Left renal pelvis (tissue), 4 donors: ENCODE results near the gene FN1. TPM values are rescaled to one million over a fixed set of nuclear protein-coding genes. Genes with fewer than 3 reads are reported as not detected.

ENCODE experiments used
- DNase-seq, 4 donors: peaks; one replicate each; pipeline ENCODE4 v3.0.0-alpha.2; 2013; ENCODE audit warnings: low read depth in 4 of 4, low spot score in 3 of 4
- polyA plus RNA-seq, 4 donors: library from polyadenylated mRNA; unstranded; fragments of 120-200 nt; gene quantifications; one replicate each; pipeline ENCODE4 v1.2.1, GENCODE V29; 2013; ENCODE audit not compliant: insufficient read length in 4 of 4

Gene FN1
- polyA plus RNA-seq, 4 donors = 344 to 662 (median 555) TPM

DNA sequence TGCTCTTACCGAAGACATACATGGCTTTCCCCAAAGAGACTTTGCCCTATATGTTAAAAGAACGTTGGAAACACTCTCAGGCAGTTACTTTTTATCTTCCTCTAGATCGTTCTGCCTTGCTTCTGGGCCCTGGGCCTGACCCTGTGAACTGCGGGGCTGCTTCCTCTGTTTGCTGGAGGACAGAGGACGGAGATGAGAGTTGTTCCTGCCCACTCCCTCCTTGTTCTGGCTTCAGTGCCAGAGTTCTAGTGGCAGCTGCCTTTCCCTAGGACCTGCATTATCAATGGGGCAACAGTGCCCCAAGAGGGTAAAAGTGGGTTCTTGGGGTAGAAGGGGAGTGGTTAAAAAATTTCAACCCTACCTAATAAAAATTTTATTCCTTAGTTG lies 6.5 kb upstream of the FN1 start:
- DNase-seq = no peak

DNA sequence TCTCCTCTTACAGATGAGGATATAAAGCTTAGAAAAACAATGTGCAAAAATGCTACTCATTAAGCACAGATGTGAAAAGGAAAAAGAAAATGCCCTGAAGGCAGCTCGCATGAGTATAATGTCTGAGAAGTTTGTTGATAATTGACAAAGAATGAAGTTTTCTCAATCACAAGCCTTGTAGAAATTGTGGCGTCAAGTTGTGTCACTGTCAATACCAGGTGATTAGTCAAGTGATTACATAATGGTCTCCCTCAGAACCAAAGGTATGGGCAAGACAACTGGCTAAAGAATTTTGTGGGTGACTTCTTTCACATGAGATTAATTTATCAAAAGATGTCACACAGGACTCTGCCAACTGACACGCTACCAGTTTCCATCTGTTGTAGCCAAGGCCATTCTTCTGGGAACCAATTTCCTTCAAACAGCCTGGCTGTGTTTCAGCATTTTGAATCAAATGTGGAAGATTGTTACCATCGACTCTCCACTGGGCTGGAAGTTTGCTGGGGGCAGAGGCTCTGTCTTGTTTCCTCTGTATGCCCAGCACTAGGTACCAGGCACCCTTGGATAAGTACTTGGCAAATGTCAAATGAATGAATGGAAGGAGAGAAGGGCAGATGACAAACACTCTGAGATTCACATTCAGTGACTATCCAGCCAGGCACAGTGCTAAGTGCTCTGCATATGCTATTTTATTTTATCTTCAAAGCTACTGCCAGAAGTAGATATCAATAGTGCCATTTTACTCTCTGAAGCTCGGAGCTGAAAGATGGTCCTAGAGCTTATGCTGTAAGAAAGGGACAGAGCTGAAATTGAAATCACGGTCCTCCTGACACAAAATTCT lies 5.9 kb upstream of the FN1 start:
- no peak for DNase-seq

DNA sequence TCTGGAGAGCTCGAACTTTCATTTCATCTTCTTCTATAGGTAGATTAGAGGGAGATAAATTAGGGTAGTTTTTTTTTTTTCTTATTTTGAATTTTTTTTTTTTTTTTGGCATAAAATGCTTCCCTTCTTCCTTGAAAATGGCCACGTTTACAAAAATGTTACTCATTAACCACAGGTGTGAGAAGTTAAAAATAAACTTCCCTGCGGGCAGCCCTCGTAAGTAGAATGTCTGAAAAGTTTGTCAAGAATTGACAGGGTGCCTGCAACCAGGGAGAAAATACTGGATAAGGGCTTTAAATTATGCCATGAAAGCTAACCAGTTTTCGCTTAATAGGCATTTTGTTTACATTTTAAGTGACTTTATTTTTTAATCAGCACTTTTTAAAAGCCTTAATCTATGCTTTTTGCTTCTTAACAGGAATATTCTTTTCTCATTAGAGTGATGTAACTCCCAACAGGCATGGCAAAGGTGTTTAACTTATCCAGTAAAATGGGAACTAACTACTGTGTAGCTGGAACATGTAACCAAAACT lies 4.2 kb upstream of the FN1 start:
- no peak for DNase-seq

DNA sequence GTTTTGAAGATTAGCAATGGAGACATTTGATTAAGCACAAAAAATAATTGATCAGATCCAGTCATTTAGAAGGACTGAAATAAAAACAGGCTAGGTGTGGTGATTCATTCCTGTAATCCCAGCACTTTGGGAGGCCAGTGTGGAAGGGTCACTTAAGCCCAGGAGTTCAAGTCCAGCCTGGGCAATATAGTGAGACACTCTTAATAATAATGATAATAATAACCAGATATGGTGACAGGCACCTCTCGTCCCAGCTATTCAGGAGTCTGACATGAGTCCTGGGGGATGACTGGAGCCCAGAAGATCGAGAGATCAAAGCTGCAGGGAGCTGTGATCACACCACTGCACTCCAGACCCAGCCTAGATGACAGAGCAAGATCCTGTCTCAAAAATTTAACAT lies 3.5 kb upstream of the FN1 start:
- DNase-seq = no peak

DNA sequence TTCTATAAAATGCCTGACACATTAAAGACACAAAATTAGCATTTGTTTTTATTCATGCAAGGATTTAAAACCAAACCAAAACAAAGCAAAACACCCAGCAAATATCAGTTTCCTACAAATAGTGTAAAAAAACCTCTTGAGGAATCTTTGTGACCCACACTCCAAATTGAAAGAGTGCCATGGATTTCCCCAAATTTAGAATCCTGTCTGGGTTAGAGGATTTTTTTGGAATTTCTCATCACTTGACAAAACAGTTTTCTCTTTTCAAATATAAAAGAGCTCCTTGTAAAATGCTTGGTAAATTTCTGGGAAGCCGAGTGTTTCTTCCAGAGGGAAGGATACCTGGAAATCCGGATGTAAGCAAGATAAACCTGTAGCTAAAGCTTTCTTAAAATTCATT lies 1.7 kb upstream of the FN1 start:
- DNase-seq = no peak

DNA sequence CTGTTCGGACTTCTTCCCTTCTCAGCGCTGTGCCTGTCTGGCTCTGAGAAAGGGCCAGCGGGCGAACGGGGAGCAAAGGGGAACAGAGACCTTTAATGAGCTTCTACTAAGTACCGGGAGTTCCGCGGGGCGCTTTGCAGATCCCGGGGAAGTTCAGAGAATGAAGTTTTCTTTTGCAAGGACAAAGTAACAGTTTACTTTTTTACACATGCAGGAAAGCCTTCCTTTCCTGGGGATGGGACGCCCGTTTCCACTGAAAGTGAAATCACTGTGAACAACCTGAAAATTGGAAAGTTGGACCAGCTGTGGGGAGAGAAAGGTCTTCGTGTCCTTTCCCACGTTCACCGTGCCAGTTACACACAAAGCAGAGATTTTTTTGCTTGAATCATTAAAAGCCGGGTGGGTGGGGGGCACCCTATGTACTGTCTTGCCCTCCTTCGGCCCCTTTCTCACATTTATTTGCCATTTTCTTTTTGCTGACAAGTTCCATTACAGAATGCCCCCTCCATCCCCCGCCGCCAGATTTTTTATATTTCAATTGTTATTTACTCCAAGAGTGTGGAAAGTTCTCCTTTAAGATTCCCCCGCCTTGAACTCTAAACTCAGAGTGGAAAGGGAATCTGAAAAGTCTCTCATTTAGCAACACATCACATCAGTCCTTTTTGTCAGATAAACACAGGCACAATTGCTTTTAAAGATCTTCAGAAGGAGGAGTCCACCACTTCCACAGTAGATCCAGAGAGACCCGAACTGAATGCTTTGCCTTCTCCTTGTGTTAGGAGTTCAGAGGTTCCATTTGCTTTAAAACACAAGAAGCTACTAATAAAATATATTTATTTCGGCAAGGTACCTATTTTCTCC lies 1.1 kb upstream of the FN1 start:
- peak in 1 of 4 donors; percentile 12 for DNase-seq

DNA sequence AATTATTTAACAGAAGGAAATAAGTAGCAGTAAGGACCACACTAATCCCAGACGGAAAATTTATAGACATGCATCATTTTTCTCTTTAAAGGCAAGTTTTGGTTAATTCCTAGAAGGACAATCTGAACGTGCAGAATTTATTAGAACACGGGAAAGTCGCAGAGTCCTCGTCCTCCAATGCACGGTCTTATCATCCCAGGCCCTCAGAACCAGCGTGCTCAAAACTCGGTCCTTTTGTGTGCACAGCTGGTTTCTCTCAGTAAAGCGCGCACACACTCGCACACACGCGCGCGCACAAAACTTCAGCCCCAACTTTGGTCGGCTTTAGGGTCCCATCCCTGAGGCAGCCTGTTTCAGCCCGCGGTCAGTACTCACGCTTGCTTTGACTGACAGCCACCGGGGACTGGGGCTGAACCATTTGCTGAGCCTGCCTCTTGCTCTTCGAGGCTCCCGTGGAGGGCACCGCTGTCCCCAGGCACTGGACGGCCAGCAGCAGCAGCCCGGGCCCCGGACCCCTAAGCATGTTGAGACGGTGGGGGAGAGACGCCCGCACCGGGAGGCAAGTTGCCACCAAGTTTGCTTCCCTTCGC lies 493 bp downstream of the FN1 start:
- DNase-seq = peak in 2 of 4 donors; percentile 41 to 50

DNA sequence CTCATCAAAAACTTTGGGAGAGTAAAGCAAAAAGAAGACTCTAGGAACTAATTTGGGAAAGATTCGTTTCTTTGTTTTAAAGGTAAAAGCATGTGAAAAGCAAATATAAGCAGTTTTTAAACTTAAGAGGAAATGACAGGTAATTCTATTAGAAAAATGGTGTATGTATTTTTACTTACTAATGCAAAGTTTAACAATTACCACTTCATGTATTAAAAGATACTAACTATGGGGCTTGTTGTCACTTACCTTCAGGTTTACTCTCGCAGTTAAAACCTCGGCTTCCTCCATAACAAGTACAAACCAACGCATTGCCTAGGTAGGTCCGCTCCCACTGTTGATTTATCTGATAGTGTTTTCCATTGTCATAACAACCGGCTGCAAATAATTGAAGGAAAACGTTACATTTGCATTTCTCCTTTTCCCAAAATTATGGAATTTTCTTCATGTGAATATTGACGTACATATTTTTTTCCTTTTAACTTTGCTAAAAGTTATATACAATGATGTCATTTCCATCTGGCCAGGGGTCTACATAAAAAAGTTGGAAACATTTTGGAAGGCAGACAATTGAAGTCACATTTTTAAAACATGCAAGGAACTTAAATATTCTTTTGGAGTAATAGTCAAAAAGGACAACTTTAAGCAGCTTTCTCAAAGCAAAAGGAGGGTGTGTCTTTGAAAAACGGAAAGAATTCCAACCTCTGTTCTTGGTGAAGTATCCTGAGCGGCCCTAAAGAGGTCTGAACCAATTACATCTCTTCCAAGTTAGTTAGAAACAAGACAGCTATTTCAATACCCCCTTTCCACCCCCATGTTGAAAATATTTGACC lies 1.2 kb downstream of the FN1 start:
- DNase-seq = no peak

DNA sequence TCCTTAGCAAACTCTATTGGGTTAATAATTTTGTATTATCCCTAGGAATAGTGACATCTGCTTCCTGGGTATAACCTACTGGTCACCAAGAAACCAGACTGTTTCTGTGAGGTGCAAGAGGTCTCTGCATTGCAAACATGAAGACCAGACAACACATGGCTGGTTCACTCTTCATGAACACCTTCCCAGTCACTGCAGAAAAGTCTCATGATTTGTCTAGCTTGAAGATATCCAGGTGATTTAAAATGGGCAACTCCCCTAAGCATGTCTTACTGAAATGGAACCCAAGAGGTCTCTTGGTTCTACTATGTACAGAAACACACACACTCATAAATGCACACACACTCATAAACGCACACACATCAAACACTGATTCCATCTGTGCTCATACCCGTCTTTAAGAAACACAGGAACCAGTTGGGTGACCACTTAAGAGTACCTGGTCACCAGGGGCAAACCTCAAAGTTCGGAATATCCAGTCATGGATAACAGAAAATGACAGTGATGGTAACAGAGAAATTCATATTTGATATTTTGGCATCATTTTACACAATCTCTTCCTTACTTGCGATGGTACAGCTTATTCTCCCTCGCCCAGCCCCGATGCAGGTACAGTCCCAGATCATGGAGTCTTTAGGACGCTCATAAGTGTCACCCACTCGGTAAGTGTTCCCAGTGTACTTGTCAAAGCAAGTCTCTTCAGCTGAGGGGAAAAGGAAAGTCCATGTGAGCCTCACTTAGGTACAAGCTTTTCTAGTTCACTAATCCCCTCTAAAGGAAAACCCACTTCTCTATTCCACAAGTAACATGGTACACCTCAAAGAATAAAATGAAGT lies 2.9 kb downstream of the FN1 start:
- DNase-seq = no peak

DNA sequence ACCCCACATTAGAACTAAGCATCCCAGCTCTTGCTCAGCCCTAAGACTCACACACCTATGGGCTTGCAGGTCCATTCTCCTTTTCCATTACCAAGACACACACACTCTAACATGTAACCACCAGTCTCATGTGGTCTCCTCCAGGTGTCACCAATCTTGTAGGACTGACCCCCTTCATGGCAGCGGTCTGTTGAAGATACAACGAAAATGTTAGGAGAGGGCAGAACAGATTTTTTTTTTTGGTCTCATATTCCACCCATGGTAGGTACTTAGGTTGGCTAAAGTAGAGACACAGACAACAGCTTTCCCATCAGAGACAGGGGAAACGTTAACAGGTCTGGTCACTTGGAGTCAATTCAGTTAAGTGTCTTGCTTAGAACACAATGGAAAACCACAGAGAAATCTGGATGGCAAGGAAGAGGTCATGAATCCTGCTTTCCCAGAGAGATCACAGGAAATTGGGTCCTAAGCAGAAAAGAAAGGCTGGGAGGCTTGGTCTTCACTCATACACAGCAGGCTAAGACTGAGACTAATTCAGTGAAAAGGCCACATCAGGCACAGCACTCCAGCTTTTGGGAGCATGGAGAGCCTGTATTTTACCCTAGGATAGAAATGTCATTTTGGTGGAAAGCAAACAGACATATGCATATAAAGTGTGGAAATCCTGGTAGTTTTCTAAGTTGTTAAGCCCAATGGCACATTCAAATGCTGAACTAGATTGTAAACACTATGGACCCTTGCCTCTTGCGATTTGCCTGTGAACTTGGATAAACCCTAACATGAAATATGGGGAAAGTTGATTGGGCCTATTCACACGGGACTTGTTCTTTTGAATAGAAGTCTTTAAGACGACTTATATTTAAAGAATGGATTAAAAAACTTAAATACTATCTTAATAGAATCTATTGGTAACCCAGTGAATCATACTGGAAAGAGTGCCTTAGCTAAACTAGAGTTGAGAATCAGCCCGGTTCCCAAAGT lies 3.8 kb downstream of the FN1 start:
- no peak for DNase-seq

DNA sequence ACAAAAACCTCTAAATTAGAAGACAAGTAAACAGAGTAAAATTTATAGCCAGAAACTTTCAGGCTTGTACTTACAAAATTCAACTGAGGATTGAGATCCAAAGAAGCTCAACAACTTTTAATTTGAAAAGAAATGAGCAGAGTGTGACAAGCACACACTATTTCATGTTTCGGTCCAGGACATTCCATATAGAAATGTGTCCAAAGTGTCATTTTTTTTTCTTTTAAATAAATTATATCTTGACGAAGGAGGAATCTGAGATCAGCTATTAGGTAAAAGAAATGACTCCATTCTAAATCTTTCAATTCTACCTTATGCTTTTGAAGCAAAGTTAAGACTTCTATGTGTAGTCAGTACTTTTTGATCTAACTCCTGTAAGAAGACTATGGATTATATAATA lies 4.6 kb downstream of the FN1 start:
- DNase-seq = no peak

DNA sequence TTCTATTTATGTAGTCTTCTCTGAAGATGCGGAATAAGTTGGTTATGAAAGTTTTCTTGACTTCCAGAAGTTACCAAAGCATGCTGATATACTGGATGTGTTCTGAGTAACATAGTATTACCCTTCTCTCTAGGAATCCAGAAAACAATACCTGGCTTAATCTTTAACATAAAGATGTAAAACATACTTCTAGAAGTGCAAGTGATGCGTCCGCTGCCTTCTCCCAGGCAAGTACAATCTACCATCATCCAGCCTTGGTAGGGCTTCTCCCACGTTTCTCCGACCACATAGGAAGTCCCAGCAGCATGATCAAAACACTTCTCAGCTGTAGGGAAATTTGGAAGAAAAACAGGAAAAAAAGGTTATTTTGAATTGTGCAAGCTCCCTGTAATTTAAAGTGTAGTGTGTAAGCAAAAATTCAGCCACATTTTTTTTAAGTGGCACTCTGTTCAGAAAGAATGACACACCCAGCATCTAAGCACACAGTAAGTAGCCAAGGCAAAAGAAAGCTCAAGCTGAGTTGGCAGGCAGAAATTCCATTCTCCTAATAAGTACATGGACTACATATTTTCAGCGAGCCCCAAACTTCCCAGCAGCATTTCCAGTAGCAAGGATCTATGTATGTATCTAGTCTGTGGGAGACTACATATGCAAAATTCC lies 5.2 kb downstream of the FN1 start:
- DNase-seq = no peak

DNA sequence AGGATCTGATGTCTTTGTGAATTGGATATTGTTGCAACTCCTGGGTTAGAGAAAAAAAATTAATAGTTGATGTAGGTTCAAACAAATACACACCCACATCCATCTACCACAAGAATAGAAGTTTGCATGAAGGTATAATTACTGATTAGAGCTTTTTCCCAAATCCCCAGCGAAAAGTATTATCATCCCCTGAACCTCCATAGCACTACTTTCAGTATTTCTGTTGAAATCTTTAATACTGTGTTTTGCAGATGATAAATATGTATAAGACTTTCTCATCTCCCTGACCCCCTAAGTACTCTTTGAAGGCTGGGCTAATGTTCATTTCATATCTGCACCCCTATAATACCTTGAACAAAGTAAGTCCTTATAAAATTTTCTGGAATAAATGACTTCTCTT lies 6.4 kb downstream of the FN1 start:
- DNase-seq = no peak

DNA sequence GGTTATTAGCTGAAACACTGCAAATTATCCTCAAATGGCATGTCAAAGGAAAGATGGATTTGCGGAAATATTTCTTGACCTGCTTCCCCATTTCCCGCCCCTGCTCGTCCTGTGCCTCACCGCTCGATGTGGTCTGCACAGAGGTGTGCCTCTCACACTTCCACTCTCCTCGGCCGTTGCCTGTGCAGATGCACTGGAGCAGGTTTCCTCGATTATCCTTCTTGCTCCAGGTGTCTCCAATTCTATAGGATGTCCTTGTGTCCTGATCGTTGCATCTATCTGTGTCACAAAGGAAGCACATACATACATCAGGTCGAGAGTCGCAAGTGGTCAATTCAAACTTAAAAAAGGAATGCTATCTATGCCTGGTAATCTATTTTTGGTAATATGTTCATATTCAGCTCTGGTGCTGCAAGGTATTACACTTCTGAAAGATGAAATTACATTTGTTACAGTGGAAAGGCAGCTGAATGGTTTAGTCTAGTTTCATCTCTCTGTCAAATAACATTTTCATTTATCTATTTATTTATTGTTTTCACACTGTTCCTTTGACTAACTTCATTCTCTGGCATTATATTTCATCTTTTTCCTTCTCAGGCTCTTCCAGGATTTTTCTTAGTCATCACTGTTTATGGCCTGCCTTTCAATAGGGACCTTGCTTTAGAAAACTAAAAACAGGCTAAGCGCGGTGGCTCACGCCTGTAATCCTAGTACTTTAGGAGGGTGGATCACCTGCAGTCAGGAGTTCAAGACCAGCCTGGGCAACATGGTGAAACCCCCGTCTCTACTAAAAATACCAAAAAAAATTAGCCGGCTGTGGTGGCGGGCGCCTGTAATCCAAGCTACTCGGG lies 7.6 kb downstream of the FN1 start:
- no peak for DNase-seq

DNA sequence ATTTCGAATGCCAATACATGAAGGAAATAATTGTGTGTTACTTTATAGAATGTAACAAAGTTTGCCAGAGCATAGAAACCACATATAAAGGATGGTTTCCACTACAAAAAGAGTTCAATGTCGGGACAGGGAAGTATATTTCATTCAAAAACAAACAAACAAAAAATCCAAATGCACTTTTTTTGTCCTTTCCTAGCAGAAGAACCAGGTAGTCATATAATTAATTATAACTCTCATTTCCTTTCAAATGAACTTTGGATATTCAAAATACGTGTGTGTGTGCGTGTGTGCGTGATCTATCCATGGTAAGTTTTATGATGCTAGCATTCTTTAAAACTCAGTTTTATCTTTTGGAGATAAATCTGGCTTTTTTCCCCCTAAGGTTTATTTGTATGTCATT lies 8.3 kb downstream of the FN1 start:
- no peak for DNase-seq

DNA sequence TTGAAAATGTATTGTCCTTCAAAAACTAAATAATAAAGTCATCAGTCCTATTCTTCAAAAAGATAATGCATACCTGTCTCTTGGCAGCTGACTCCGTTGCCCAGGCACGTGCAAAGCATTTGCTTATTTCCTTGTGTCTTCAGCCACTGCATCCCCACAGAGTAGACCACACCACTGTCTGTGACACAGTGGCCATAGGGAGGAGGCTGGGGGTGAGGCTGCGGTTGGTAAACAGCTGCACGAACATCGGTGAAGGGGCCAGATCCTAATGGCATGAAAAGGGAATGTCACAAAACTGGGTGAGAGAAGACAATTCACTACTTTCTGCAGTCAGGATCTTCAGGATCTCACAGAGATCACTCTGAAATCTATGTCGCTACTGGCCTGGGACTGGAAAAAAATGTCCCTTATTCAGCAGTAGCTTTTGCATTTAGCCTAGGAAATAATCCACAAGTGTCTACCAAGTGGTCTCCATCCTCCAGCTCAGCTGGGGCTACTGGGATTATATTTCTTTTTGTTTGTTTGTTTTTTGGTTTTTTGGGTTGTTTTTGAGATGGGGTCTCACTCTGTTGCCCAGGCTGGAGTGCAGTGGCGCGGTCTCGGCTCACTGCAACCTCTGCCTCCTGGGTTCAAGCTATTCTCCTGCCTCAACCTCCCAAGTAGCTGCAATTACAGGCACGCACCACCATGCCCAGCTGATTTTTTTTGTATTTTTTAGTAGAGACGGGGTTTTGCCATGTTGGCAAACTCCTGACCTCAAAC lies 10.7 kb downstream of the FN1 start:
- DNase-seq = no peak
